Right lobe of liver (tissue), 4 donors: Measurements from ENCODE around the gene GREM1.

Experiments used
- POLR2A ChIP-seq: fragments of 450-650 bp; IDR thresholded peaks from one replicate; pipeline ENCODE4 v1.6.1; 2017; ENCODE audit warnings: antibody characterized with exemption, mild to moderate bottlenecking
- TF ChIP-seq, protein P1 (sequence below), 4 donors: fragments of 200-600 bp in 3 of 4; fragments of 450-650 bp in 1 of 4; IDR thresholded peaks; one replicate each; pipeline versions ENCODE4 v1.5.1 to v1.8.0; 2016 to 2022; ENCODE audit warnings: antibody characterized with exemption in 4 of 4, mild to moderate bottlenecking in 2 of 4
- donor health status: DM: no; HTN: no; CAD: no.
- donor health status: DM: no; HTN: no; CAD: no.
- donor health status: DM: no; HTN: yes; CAD: no.

- TF ChIP-seq, protein P1, sequence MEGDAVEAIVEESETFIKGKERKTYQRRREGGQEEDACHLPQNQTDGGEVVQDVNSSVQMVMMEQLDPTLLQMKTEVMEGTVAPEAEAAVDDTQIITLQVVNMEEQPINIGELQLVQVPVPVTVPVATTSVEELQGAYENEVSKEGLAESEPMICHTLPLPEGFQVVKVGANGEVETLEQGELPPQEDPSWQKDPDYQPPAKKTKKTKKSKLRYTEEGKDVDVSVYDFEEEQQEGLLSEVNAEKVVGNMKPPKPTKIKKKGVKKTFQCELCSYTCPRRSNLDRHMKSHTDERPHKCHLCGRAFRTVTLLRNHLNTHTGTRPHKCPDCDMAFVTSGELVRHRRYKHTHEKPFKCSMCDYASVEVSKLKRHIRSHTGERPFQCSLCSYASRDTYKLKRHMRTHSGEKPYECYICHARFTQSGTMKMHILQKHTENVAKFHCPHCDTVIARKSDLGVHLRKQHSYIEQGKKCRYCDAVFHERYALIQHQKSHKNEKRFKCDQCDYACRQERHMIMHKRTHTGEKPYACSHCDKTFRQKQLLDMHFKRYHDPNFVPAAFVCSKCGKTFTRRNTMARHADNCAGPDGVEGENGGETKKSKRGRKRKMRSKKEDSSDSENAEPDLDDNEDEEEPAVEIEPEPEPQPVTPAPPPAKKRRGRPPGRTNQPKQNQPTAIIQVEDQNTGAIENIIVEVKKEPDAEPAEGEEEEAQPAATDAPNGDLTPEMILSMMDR (IDR thresholded peaks at IDR 0.05): no peak
- TF ChIP-seq POLR2A: no peak
These were observed 18.9 kb upstream of the GREM1 start for GRCh38 chr15:32698773-32699390.
